Ramos (cell line): ENCODE data around the gene C16orf74.

Source experiments
- in situ Hi-C: fragments of 300-500 bp; cut with MboI; formaldehyde crosslinking; loops from one replicate; pipeline ENCODE4 v1.14.3; 2022; ENCODE audit warnings: low sequenced_read_pairs; ENCODE audit not compliant: unreplicated experiment

Gene C16orf74

GRCh38 chr16:85679870-85680269, 71.0 kb downstream of the C16orf74 start:
- in situ Hi-C loops: no loop called here

GRCh38 chr16:85678821-85679220, 72.1 kb downstream of the C16orf74 start:
- in situ Hi-C loops: no loop called here

DNA sequence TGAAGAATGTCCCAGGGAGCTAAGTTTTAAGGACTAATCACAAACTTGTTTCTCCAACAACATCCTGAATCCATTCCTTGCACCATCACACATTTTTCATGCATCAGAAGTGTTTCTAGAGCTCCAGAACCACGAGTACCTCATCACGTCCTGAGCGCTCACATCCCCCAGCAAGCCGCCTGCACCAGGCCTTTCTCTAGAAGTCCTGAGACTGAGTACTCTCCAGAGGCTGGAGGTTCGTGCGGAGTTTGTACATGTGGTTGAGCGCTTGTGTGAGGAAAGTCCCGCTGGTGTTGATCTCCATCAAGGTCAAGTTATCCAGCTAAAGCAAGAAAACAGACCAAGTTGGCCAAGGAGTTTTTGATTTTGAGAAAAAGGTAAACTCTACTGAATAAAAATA, 72.9 kb downstream of the C16orf74 start:
- in situ Hi-C loops: no loop called here

DNA sequence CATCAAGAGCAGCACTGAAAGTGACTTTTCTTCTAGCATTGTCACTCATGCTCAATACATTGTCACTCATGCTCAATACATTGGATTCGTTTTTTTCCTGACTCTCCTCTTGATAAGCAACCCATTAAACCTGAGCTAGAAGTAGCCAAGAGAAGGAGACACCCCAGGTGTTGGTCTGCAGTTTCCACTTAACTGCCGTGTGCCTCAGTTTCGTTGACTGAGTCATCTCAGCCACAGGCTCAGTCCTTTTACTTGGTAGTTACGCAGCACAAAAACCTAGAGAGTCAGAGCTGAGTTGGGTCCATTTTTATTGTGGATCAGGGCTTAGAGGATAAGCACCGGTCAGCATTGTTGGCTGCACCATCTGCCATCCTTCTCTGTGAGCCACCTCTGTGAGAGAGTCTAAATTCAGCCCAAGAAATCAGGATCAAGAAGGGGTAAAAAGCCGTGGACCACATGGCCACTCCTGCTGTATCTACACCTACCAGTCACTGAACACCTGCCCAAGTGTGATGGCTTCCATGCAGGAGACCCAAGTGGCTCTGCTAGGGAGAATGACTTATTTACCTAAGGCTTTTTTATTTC, 73.4 kb downstream of the C16orf74 start:
- in situ Hi-C loops: no loop called here

DNA sequence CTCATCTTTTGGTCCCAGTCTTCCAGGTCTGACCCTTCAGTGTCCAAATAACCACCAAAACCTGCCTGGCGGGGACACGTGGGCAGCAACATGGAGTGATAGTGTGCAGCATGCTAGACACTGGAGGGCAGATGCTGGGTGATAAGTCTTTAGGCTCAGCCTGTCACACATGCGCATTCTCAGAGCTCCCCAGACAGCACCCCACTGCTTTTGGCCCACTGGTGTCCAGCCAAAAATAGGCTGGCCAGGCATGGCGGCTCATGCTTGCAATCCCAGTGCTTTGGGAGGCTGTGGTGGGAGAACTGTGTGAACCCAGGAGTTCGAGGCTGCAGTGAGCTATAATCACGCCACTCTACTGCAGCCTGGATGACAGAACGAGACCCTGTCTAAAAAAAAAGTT, 74.4 kb downstream of the C16orf74 start:
- in situ Hi-C loops: no loop called here

DNA sequence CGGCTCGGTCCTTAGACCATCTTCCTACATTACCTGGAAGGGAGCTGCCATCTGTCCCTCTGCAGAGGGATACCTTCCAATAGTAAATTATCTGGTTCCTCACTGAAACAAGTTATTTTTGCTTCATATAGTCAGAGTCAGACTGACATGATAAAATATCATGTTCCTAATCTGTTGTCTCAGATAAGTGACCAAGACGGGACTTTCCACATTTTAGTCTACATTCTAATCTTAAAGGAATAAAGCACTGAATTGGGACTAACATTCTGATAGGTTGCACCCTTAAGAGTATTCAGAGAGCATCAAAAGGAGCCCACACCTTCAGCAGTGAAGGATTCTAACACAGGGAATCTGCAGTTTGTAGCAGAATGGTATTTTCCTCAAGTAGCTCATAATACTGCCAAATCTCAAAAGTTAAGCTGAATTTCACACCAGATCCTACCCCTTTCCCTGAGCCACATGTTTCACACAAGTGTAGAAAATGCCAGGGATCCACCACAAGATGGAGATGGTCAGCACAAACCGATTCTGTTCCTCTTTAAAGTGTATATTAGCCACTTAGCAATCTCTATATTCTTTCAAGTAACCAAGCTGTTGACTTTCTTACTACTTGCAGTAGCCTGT, 75.5 kb downstream of the C16orf74 start:
- in situ Hi-C loops: no loop called here

DNA sequence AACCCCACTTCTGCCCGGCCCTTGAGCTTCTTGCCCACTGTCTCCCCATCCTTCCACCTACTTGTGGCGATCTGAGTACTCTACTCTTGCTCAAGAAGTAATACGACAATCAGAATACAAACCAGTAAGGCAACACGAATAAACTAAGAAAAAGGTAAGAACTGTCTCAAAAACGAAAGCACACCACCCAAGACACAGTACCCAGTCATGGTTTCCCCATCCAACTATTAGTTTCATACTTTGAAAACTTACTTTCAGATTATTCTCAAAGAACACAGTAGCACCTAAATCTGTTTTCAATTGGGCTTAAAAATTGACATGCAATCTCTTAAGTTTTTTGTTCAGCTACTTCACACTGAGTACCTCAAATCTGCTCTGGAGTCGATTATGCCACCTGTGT, 76.1 kb downstream of the C16orf74 start:
- in situ Hi-C loops: no loop called here

DNA sequence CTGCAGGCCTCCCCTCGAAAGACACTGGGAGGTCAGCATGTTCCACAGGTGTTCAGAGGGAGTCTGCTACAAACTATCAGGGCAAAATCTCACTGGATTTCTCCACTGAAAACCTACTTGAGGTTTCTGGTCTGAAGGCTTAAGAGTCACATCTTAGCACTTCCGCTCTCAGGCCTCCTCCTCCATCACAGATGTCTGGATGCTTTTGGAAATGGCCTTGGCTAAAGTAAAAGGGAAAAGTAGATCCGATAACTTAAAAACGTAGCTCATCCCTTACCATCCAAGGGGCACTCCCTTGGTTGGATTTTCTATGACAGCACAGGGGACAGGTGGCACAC, 76.5 kb downstream of the C16orf74 start:
- in situ Hi-C loops: no loop called here

DNA sequence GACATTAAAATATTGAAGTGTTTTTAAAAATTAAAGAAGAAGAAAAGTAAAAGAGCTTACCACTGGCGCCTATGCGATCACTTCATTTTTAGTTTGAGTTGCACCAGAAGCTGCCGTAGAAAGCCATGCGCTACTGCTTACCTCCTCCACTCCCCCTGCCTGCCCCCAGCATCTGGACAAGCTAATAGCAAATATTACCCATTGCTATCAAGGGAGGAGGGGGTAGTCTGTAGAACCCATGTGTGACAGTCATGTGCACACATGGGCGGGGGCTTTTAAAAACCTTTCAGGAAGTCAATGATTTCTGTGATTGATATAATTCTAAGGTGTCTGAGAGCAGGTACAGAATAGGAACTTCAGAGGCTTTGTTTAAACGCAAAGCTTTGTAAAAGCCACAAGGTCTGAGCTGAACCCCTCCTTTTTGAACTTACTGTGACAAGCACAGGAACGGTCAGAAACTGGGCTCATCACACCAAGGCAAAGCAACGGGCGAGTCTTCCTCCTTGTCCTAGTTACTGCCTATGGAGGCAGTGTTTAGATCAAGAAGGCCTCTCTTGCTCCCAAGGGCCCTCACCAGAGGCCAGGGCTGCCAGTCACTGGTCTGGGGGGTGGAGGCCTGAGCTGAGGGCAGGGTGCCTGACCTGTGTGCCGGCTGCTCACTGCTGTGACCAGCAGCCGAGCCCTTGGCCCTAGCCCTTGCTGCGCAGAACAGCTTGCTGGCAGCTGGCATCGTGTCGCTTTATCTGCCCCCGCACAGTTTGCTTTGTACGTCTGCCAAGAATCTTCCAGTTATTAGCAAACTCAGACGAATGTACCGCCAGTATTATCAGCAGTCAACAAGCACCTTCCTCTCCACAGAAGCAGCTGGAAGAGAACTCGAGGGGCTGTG, 77.1 kb downstream of the C16orf74 start:
- in situ Hi-C loops: no loop called here

DNA sequence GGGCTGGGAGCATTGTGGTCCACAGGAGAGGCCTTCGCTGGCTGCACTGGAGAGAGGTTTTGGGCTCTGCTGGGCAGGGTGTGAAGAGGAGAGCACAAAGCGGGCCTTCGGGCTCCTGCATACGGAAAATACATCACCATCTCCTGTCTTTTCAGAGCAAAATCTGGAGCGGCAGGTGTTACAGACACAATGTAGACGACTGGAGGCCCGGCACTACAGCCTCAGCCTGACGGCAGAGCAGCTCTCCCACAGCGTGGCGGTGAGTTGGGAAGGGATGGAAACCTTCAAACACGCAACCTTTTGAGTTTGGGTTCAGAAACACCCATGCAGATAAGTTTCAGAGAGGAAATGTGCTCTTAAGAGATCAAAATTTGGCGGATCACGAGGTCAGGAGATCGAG, 80.1 kb downstream of the C16orf74 start:
- in situ Hi-C loops: no loop called here

DNA sequence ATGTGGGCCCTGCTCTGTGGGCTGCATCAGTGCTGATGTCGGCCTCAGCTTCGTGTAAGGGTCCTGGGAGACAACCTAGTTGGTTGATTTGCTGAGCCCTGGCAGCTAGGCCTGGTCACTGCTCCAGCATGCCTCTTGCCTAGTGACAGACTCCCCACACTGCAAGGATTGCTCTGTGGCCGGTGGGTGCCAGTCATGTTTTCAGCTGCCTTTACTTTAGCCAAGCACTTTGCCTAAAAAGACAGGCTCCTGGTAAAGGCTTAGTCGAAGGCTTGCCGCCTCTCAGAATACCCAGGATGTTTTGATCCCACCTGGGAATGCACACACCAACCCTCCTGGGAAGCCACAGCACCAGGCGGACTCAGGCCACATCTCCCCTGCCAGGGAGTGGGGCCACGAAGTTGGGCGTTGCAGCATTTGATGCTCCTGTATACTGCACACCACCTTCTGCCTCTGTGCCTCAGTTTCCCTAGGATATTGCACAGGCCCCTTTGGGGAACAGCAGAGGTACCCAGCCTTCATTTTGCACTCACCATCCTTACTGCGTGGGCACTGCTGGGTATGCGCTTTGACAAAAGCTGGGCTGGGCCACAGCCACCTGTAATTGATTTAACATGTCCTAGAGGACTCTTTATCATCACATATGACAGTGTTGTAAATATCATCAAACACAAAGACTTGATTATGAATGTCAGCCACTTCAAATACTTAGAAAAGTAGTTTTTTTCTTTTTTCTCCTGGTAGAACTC, 82.0 kb downstream of the C16orf74 start:
- in situ Hi-C loops: no loop called here

DNA sequence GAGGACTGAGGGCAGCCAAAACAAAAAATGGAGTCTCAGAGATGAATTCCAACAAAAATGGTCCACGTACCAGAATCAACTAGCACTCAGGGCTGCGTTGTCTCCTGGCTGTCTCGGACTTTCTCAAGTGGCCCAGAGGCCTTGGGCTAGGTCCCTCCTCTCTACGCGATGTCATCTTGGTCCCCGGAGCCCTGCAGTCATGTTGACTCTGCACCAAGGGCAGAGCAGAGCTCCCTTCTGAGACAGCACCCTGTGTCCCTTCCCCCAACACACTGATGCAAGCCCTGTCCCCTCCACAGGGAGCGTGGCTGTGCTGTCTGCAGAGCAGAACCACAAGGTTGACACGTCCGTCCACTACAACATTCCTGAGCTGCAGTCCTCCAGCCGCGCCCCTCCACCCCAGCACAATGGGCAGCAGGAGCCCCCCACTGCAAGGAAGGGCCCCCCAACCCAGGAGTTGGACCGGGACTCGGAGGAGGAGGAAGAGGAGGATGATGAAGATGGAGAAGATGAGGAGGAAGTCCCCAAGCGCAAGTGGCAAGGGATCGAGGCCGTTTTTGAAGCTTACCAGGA, 83.0 kb downstream of the C16orf74 start:
- in situ Hi-C loops: no loop called here

DNA sequence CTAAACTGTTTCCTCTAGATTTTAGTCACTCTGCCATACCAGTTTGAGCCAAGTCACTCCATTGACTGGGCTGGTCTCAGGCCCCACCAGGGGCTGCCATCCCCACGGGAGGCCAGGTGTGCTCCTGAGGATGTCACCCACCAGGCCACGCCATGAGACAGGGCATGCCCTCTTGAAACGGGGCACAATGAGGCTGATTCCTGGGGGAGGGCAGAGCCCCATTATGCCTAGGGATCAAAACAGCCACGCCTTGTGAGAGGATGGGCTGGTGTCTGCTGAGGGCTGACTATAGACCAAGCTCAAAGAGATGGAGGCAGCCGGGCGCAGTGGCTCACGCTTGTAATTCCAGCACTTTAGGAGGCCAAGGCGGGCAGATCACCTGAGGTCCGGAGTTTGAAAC, 83.6 kb downstream of the C16orf74 start:
- in situ Hi-C loops: no loop called here

- in situ Hi-C loops: no loop called here
Measured at GRCh38 chr16:85665929-85666328, 85.0 kb downstream of the C16orf74 start.

DNA sequence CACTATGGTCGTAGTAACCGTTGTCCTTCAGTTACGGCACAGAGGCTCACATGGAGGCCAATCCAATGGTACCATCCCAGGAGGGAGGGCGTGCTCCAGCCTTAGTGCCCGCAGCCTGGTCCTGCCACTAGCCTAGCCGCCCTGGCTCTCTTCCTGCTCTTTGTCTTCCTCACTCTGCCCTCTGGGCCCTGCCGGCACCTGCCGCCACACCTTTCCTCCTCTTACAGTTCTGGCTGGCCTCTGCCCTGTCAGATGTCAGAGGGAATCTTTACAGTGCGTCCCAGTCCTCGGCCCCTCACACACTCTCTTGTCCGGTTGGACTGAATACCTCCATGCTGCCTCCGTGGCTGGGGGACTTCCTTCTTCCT, 85.5 kb downstream of the C16orf74 start:
- in situ Hi-C loops: no loop called here

- in situ Hi-C loops: no loop called here
Measured at GRCh38 chr16:85664580-85665372, 86.1 kb downstream of the C16orf74 start.

GRCh38 chr16:85663891-85664321, 87.0 kb downstream of the C16orf74 start:
- in situ Hi-C loops: no loop called here

GRCh38 chr16:85662976-85663830, 87.7 kb downstream of the C16orf74 start:
- in situ Hi-C loops: no loop called here

- in situ Hi-C loops: no loop called here
Measured at GRCh38 chr16:85662482-85662812, 88.4 kb downstream of the C16orf74 start.
